Measurements from ENCODE around the gene TICAM2.

- TF ChIP-seq POLR2A (IDR thresholded peaks at IDR 0.05) (no peak), CTCF (IDR thresholded peaks at IDR 0.05) (no peak)
Measured at GRCh38 chr5:115577329-115577728, 24.9 kb downstream of the TICAM2 start.

Data from breast epithelium (tissue), 3 donors.